GM23338 (cell line): ENCODE results near the gene MACROD1.

ENCODE experiments used
- CREB1 ChIP-seq: fragments of 250-450 bp; sonication (Bioruptor Pico); IDR thresholded peaks from 2 replicates; pipeline ENCODE4 v1.5.0; 2020; ENCODE audit warnings: low read depth, mild to moderate bottlenecking, moderate library complexity
- EZH2 ChIP-seq: fragments of 200-600 bp; sonication (generic); IDR thresholded peaks from one replicate; pipeline ENCODE4 v1.8.0; 2017; ENCODE audit warnings: antibody characterized with exemption, mild to moderate bottlenecking, low read depth; ENCODE audit not compliant: unreplicated experiment
- POLR2AphosphoS5 ChIP-seq: IDR thresholded peaks from 2 replicates; pipeline ENCODE4 v1.6.1; 2016; ENCODE audit warnings: antibody characterized with exemption, low read depth
- TF ChIP-seq, protein P1 (sequence below), 2 experiments: fragments of 200-600 bp in 1 of 2; sonication (generic) in 1 of 2; conservative IDR thresholded peaks; 2 replicates each; pipeline versions ENCODE4 v1.5.1 to v1.6.1; 2016 to 2017; ENCODE audit warnings: antibody characterized with exemption in 2 of 2, low read depth in 2 of 2, mild to moderate bottlenecking in 2 of 2, moderate library complexity in 1 of 2
- TF ChIP-seq, protein P2 (sequence below): IDR thresholded peaks from one replicate; pipeline ENCODE4 v1.6.1; 2018; ENCODE audit warnings: antibody characterized with exemption; ENCODE audit not compliant: unreplicated experiment

DNA sequence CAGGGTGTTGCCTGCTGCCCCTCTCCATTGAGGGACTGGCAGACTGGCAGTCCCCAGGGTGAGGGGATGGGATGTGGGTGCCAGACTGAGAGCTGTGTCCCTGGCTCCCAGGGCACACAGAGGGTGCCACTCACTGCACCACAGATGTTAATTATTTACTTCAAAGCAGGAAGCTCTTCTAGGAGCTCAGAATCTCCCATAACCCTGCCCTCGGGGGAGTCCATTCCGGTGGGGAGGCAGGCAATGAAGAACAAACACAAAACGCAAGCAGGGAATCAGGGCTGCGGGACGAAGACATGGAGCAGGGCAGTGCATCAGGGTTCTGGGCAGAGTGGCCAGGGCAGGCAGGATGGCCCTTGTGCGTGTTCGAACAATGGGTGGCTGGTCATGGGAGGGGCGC is 154.5 kb downstream of the MACROD1 start:
- TF ChIP-seq, protein P1, sequence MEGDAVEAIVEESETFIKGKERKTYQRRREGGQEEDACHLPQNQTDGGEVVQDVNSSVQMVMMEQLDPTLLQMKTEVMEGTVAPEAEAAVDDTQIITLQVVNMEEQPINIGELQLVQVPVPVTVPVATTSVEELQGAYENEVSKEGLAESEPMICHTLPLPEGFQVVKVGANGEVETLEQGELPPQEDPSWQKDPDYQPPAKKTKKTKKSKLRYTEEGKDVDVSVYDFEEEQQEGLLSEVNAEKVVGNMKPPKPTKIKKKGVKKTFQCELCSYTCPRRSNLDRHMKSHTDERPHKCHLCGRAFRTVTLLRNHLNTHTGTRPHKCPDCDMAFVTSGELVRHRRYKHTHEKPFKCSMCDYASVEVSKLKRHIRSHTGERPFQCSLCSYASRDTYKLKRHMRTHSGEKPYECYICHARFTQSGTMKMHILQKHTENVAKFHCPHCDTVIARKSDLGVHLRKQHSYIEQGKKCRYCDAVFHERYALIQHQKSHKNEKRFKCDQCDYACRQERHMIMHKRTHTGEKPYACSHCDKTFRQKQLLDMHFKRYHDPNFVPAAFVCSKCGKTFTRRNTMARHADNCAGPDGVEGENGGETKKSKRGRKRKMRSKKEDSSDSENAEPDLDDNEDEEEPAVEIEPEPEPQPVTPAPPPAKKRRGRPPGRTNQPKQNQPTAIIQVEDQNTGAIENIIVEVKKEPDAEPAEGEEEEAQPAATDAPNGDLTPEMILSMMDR (conservative IDR thresholded peaks at IDR 0.05; ENCODE audit: low read depth in 2 of 2): no peak
- no peak for TF ChIP-seq CREB1 (CRISPR knock-in tag)
- TF ChIP-seq, protein P2, sequence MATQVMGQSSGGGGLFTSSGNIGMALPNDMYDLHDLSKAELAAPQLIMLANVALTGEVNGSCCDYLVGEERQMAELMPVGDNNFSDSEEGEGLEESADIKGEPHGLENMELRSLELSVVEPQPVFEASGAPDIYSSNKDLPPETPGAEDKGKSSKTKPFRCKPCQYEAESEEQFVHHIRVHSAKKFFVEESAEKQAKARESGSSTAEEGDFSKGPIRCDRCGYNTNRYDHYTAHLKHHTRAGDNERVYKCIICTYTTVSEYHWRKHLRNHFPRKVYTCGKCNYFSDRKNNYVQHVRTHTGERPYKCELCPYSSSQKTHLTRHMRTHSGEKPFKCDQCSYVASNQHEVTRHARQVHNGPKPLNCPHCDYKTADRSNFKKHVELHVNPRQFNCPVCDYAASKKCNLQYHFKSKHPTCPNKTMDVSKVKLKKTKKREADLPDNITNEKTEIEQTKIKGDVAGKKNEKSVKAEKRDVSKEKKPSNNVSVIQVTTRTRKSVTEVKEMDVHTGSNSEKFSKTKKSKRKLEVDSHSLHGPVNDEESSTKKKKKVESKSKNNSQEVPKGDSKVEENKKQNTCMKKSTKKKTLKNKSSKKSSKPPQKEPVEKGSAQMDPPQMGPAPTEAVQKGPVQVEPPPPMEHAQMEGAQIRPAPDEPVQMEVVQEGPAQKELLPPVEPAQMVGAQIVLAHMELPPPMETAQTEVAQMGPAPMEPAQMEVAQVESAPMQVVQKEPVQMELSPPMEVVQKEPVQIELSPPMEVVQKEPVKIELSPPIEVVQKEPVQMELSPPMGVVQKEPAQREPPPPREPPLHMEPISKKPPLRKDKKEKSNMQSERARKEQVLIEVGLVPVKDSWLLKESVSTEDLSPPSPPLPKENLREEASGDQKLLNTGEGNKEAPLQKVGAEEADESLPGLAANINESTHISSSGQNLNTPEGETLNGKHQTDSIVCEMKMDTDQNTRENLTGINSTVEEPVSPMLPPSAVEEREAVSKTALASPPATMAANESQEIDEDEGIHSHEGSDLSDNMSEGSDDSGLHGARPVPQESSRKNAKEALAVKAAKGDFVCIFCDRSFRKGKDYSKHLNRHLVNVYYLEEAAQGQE: no peak
- TF ChIP-seq POLR2AphosphoS5: no peak
- no peak for TF ChIP-seq EZH2
